KOPT-K1 (cell line): ENCODE results near the gene PTPRG.

ENCODE experiments used
- H3K27ac ChIP-seq: fragments of 200-600 bp; sonication (generic); 2 replicates; pipeline ENCODE4 v1.5.1; 2016; ENCODE audit warnings: antibody characterized with exemption, mild to moderate bottlenecking, low read depth, low read length; ENCODE audit not compliant: poor library complexity, severe bottlenecking
- H3K36me3 ChIP-seq: fragments of 200-600 bp; sonication (generic); 2 replicates; pipeline ENCODE4 v1.5.1; 2017; ENCODE audit warnings: antibody characterized with exemption, mild to moderate bottlenecking, low read length, moderate library complexity; ENCODE audit not compliant: insufficient read depth
- H3K9me3 ChIP-seq: fragments of 200-600 bp; sonication (generic); 2 replicates; pipeline ENCODE4 v1.5.1; 2017; ENCODE audit warnings: antibody characterized with exemption, low read length, mild to moderate bottlenecking; ENCODE audit not compliant: insufficient read depth, poor library complexity, severe bottlenecking

The PTPRG gene

DNA sequence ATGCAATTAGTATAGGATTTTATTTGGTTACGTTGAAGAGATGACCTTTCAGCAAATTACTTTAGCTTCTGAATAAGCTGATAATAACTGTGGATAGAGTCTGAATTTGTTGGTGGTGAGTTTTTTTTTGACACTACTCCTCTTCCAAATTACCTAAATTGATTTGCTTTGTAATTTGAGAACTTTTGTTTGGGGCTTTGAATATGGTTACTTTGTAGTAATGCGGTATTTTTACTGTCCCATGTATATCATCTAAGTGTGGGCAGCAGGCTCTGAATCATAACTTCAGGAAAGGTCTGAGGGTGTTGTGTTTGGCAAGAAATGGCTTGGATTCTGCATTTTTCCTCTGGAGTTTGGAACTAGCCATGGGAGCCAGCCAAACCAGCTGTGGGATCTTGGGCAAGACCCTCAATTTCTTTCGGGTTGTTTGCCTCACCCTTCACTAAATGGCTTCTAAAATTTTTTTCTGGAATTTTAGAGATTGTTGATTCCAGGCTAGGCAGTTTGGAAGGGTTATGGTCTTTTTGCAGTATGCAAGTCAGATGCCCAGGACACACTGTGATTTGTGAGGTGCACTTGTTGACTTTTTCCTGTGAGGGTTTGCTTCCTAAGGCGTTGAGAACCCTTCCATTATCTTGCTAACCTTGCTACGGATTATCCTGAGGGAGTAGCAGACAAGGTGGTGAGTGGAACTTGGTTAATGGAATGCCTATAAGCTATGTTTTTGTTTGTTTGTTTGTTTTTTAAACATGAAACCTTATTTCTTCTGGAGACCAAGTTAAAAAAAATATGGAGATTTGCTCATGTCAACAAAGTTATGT is 10.4 kb downstream of the PTPRG start:
- H3K9me3 ChIP-seq: peaks cover 3% of the 10 kb centered on the region
- H3K27ac ChIP-seq: no peak overlapping the region
- no peaks in the 10 kb centered on the region for H3K36me3 ChIP-seq

DNA sequence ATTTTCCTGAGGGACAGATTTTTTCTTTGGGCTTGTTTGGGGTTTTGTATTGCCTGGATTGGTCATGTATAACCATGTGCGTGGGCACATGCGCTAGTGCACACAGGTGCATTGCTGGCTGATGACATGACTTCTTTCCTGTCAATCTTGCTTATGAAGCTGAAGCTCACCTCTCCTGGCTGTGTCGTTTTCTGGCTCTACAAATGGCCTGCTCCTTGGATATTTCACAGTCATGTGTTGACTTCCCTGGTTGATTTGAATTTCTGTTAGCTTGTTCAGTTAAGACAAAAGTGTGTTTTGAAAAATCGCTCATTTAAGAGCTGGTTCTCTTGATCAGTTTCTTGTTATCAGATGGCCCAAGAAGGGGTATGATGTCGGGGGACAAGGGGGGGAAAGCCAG is 11.5 kb downstream of the PTPRG start:
- H3K27ac ChIP-seq: no peak overlapping the region

DNA sequence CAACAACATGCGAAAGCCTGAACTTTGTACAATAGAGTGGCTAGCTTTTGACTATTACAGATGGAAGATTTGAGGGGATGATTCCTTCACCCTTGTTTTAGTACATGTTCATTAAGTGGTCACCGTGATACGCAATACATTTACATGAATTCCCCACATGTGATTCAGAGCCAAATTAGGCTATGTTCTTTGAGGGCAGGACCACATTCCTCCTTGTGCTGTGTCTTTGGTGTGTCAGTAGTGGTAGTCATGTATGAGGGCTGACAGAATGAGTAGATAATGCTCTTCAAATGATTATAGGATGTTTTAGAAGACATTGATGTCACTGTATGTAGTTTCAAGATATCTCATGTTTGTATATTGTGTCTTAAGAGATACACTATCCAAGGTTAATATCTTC is 12.1 kb downstream of the PTPRG start:
- H3K36me3 ChIP-seq: no peaks in the 10 kb centered on the region

More for the DNA sequence above, 11.5 kb downstream of the PTPRG start:
- peaks cover 3% of the 10 kb centered on the region for H3K9me3 ChIP-seq
- no peaks in the 10 kb centered on the region for H3K36me3 ChIP-seq

DNA sequence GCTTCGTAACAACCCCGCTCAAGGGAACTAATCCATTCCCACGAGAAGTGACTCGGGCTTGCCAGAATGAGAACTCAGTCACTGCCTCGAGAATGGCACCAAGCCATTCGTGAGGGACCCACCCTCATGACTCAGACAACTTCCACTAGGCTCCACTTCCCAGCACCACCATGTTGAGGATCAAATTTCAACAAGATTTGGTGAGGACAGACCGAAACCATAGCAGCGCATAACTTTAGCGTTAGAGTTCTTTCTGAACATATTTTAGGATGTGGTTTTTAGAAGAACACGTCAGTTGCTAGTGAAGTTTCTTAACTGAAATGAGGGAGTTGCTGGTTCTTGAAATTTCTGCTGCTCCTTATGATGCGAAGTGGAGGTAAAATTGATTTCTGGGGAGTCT is 13.5 kb downstream of the PTPRG start:
- H3K36me3 ChIP-seq: no peaks in the 10 kb centered on the region
- no peak overlapping the region for H3K27ac ChIP-seq

More for the DNA sequence above, 12.1 kb downstream of the PTPRG start:
- Histone ChIP-seq H3K27ac (no peak overlapping the region), H3K9me3 (peaks cover 3% of the 10 kb centered on the region)

DNA sequence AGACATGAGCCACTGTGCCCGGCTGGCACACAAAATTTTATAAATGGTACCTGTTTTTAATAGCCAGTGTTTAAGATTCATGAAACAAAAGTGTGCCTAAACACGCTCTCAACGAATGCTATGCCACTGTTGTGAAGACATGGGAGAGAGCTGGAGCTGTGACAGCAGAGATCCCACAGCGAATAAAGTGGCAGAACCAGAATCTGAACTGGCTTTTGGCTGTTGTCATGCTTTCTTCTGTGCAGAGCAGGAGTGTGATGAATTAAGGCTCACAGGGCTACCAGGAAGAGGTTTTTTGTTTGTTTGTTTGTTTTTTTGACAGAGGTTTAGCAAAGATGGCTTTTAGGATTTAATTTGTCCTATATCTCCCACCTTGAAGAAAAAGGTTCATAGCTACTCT is 14.5 kb downstream of the PTPRG start:
- Histone ChIP-seq H3K36me3 (no peaks in the 10 kb centered on the region), H3K27ac (no peak overlapping the region), H3K9me3 (peaks cover 3% of the 10 kb centered on the region)

More for the DNA sequence above, 13.5 kb downstream of the PTPRG start:
- H3K9me3 ChIP-seq: peaks cover 3% of the 10 kb centered on the region

DNA sequence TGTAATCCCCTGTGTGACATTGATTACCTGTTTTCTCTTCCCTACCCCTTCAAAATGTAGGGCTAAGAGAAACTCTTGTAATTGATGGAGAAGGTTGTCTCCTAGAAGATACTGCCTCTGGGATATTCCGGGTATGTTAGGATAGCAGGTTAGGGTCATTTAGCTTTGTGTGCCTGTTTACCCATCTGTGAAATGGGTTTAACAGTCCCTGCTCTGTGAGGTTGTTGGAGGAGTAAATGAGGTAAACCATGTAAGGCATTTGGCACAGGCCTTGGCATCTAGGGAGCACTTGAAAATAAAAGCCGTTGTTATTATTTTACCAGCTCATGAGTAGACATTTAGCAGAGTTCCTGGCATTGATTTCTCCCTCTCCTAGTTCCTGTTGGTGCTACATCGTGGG is 16.4 kb downstream of the PTPRG start:
- Histone ChIP-seq H3K9me3 (peaks cover 3% of the 10 kb centered on the region), H3K27ac (no peak overlapping the region), H3K36me3 (no peaks in the 10 kb centered on the region)

DNA sequence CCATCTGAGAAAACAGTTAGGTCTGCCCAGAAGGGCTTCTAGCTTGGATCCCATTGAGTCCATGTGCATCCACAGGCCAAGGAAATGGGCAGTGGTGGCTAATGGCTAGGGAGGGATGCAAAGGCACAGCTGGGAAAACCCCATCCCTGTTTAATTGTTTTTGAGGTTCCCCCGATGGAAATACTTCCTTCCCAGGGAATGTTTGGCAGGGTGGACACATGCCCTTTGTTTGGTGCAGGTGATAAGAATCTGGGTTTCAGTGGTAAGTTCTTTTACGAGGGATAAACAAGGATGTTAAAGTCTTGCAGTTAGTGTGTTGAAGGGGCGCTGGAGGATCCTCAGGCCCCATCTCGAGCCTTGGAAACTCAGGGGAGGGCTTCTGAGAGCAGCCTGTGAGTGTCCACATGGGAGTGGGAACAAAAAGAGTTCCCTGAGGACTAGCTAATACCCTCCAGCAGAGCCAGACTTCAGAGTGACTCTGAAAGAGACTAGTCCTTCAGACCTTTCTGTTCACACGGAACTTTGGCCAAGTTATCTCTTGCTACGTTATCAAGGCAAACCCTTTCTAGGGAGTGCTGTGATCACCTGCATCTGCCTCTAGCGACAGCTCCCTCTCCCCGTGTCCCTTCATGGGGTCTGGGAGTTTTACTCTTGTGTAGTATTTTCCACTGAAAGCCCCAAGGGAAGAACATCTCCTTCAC is 17.4 kb downstream of the PTPRG start:
- H3K27ac ChIP-seq: no peak overlapping the region
- H3K9me3 ChIP-seq: peaks cover 3% of the 10 kb centered on the region
- H3K36me3 ChIP-seq: no peaks in the 10 kb centered on the region

DNA sequence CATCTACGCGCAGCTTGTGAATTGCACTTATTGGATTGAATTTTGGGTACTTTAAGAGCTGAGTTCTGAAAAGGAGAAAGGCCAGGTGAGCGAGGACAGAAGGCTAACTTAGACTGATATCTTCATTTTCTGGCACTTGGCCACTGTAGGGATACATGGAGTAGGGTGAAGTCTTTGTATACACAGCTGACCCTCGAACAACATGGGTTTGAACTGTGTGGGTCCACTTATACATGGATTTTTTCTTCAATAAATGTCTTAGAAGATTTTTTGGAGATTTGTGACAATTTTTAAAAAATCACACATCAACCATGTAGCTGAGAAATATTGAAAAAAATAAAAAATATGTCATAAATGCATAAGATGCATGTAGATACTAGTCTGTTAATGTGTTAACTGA is 18.3 kb downstream of the PTPRG start:
- H3K9me3 ChIP-seq: no peaks in the 10 kb centered on the region
- no peaks in the 10 kb centered on the region for H3K36me3 ChIP-seq
- no peak overlapping the region for H3K27ac ChIP-seq

DNA sequence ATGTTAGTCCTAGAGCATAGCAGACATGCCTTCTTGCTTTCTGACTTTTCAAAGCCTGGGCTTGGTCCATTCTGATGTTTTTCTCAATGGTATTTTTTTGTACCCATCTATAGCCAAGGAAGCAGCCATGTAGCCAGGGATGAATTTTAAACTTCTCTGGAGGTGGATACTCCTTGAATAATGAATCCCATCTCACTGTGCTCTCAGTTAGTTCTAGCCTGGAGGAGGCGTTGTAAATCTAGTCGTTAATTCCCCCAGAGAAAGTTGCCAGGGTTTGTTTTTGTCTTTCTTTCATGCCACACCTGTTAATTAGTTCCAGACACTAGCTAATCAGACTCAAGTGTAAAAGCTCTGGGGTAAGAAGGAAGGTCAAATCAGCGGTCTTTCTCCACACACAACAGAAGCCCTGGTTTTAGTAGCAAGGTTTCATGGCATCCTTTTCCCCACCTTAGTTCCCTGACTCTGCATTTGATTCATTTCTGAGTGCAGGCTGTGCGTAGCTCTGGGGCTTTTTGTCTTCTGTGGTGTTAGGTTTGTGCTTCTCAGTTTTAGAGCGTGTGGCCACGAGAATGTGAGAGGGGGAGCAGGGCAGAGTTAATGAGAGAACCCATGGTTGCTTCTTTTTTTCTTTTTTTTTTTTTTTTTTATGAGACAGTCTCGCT is 19.7 kb downstream of the PTPRG start:
- no peaks in the 10 kb centered on the region for H3K9me3 ChIP-seq
- no peak overlapping the region for H3K27ac ChIP-seq
- no peaks in the 10 kb centered on the region for H3K36me3 ChIP-seq

DNA sequence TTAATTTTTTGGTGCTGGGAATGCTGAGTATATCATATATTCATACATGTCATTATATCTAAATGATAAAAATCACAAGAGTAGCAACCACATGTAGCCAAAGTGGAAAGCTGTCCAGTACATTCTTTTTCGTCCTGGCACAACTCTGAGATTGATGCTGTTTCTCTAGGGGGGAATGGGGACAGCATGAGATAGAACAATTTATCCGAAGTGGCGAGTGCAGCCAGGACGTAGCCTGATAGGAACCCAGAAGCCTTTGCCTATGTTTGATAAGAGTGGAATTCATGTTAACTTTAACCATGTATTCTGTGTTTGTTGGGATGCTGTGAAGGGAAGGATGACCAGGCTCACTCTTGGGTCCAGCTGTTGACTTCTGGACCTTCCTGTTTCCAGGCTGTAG is 20.9 kb downstream of the PTPRG start:
- H3K27ac ChIP-seq: no peak overlapping the region
- H3K36me3 ChIP-seq: no peaks in the 10 kb centered on the region
- H3K9me3 ChIP-seq: no peaks in the 10 kb centered on the region

DNA sequence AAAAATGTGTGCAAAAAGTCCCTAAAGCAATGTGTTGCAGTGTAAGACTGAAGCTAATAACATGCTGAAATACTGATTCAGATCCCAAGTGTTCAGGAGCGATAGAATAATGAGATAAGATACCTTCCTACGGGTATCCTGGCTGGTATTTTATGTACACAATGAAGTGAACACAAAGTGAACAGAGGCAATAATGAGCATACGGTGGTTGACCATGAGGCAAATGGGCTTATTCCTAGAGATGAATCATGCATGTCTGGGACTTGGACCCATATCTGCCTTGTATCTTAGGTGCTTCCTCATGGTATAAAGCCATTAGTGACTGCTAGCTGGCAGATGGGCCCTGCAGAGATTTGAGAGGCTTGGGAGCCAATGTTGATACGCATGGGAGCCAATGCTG is 21.5 kb downstream of the PTPRG start:
- Histone ChIP-seq H3K27ac (no peak overlapping the region), H3K36me3 (no peaks in the 10 kb centered on the region), H3K9me3 (no peaks in the 10 kb centered on the region)

DNA sequence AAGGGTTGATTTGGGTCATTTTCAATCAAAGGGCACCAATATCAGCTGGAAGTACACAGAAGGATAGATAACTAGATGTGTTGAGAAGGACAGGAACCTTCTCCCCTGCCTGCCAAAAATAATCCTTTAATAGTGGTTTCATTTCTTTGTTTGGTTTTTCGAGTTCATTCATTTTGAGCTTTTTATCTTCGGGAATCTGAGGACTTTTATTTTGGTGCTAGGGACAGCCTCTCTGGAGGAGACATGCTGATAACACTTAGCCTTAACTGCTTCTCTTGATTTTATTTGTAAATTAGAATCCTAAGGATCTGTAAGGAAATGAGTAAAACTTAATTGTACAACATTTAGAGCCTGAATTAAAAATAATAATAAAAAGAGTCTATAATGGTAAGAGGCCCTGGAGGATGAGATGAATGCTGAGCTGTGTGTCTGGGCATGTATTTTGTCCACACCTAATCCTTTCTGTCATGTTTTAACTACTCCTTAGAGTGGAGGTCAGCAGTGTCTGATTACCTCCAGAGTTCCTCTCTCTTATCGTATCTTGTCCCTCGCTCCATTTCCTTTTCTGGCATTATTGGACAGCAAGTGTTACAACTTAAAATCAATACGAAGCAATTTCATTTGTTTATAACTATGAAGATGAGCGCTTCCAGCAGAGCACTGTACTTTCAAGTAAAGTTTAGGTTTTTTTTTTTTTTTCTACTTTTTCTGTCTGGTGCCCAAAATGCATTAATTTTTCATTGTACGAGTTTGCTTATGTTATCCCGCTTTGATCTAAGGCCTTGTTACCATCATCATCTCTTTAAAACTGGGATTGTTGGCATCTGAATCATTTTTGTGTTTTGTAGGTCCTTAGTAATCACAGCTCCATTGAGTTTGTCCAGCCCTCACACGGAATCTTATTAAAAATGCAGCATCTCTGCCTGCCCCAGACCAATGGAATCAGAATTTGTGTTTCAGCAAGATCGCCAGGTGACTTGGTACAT is 22.8 kb downstream of the PTPRG start:
- no peaks in the 10 kb centered on the region for H3K36me3 ChIP-seq
- no peak overlapping the region for H3K27ac ChIP-seq
- no peaks in the 10 kb centered on the region for H3K9me3 ChIP-seq

DNA sequence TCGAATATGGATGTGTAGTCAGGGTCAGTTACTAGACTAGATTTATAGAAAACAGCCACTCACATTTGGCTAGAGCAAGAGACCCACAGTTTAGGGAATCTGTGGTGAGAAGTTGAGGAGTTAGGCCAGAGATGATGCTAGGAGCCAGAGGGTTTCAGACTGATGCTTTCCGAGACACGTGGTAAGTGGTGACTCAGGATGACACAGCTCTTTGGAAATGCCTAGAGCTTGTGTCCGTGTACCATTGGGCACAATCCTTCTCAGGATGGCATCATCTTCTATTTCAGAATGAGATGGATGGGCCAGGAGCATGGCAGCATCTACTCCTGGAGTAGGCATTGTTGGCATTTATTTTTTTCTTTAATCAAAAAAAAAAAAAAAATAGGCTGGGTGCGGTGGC is 28.5 kb downstream of the PTPRG start:
- no peaks in the 10 kb centered on the region for H3K36me3 ChIP-seq
- H3K9me3 ChIP-seq: no peaks in the 10 kb centered on the region
- H3K27ac ChIP-seq: no peak overlapping the region

DNA sequence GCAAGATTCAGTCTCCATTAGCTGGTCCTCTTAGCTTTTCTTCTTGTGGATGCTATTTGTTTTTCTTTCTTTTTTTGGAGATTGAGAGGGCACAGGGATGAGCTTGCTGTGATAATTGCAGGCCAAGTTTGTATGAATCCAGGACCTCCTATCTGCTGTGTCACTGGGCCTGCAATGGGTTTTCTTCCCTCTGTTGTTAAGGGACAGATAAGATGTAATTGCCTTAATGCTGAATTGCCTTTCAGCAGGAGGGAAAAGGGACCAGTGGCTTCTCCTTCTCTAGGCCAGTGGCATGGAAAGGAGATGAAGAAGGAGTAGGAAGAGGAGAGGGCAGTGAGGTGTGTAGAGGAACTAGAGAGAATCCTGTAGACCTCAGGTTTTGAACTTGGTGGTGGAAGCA is 29.9 kb downstream of the PTPRG start:
- Histone ChIP-seq H3K9me3 (no peaks in the 10 kb centered on the region), H3K36me3 (no peaks in the 10 kb centered on the region), H3K27ac (no peak overlapping the region)
